OCI-LY7 (cell line): ENCODE data around the gene SEC14L5. TPM values are rescaled to one million over a fixed set of nuclear protein-coding genes. Genes with fewer than 3 reads are reported as not detected.

Experiments used
- BruUV-seq: library from RNA; stranded (reverse); fragments of 400-500 nt; replicated peaks from 2 replicates; lab custom pipeline; 2021; lab: Mats Ljungman, UMichigan
- CTCF ChIA-PET: fragments of 300-600 bp; sonication (Branson Sonifier 250); formaldehyde crosslinking; loops from one replicate; lab custom pipeline; 2022; ENCODE audit warnings: antibody characterized with exemption; ENCODE audit not compliant: unreplicated experiment; lab: Charles Lee
- POLR2A ChIA-PET: fragments of 300-600 bp; sonication (Branson Sonifier 250); formaldehyde crosslinking; loops from one replicate; lab custom pipeline; 2022; ENCODE audit warnings: antibody characterized with exemption; lab: Charles Lee
- DNase-seq: peaks from one replicate; pipeline ENCODE4 v3.0.0-alpha.2; 2015; ENCODE audit warnings: low spot score
- H2AFZ ChIP-seq: fragments of 200-600 bp; sonication (generic), shearing (Covaris generic); 2 replicates; pipeline ENCODE4 v1.6.1; 2014; ENCODE audit warnings: mild to moderate bottlenecking, antibody characterized with exemption, low read length, moderate library complexity
- H3K27ac ChIP-seq: fragments of 200-600 bp; sonication (generic); 2 replicates; pipeline ENCODE4 v1.5.1; 2014; ENCODE audit warnings: mixed run types, low read depth, mild to moderate bottlenecking, moderate library complexity, low read length, inconsistent platforms; ENCODE audit not compliant: poor library complexity, severe bottlenecking
- H3K36me3 ChIP-seq: fragments of 200-600 bp; sonication (generic); 2 replicates; pipeline ENCODE4 v1.6.1; 2014; ENCODE audit warnings: mild to moderate bottlenecking, antibody characterized with exemption, low read length, moderate library complexity, mixed read lengths; ENCODE audit not compliant: insufficient read depth
- H3K4me1 ChIP-seq: fragments of 200-600 bp; sonication (generic); 2 replicates; pipeline ENCODE4 v1.5.1; 2014; ENCODE audit warnings: mild to moderate bottlenecking, low read length; ENCODE audit not compliant: insufficient read depth, poor library complexity, severe bottlenecking
- H3K4me2 ChIP-seq: fragments of 200-600 bp; sonication (generic); 2 replicates; pipeline ENCODE4 v1.6.1; 2014; ENCODE audit warnings: mild to moderate bottlenecking, low read length
- H3K4me3 ChIP-seq: fragments of 200-600 bp; sonication (generic); 2 replicates; pipeline ENCODE4 v1.5.1; 2014; ENCODE audit warnings: mild to moderate bottlenecking, low read depth, low read length; ENCODE audit not compliant: poor library complexity, severe bottlenecking
- H3K79me2 ChIP-seq: fragments of 200-600 bp; sonication (generic); 2 replicates; pipeline ENCODE4 v1.6.1; 2016; ENCODE audit warnings: low read depth, mild to moderate bottlenecking, low read length, moderate library complexity, mixed read lengths; ENCODE audit not compliant: insufficient read depth
- H3K9me2 ChIP-seq: fragments of 200-600 bp; sonication (generic); 2 replicates; pipeline ENCODE4 v1.6.1; 2016; ENCODE audit warnings: mild to moderate bottlenecking, low read length, mixed read lengths; ENCODE audit not compliant: insufficient read depth
- H3K9me3 ChIP-seq: fragments of 200-600 bp; sonication (generic); 2 replicates; pipeline ENCODE4 v1.6.1; 2014; ENCODE audit warnings: mild to moderate bottlenecking, mixed run types, low read length, mixed read lengths
- H4K20me1 ChIP-seq: fragments of 200-600 bp; sonication (generic); 2 replicates; pipeline ENCODE4 v1.6.1; 2014; ENCODE audit warnings: mild to moderate bottlenecking, antibody characterized with exemption, low read length, moderate library complexity, mixed read lengths; ENCODE audit not compliant: insufficient read depth
- CTCF ChIP-seq: fragments of 200-600 bp; sonication (generic); conservative IDR thresholded peaks from 2 replicates; pipeline ENCODE4 v1.5.1; 2014; ENCODE audit warnings: mild to moderate bottlenecking, antibody characterized with exemption, low read length, moderate library complexity, mixed read lengths
- EZH2phosphoT487 ChIP-seq: fragments of 200-600 bp; sonication (generic); IDR thresholded peaks from 2 replicates; pipeline ENCODE4 v1.6.1; 2018; ENCODE audit warnings: low read depth, borderline replicate concordance, mild to moderate bottlenecking, mixed run types, antibody characterized with exemption, low read length, moderate library complexity, mixed read lengths
- intact Hi-C: fragments of 100-400 bp; cut with micrococcal nuclease; formaldehyde crosslinking; loops from one replicate; pipeline ENCODE4 v1.10.0; 2022; ENCODE audit not compliant: unreplicated experiment
- total RNA-seq, 2 experiments: library from RNA; depleted of rRNA in 1 of 2; stranded (reverse); fragments of >200 nt in 1 of 2; shearing (Covaris generic) in 1 of 2; gene quantifications; 2 replicates each; pipeline ENCODE4 v1.2.3, GENCODE V29; 2014 to 2022

The SEC14L5 gene
- total RNA-seq, 2 experiments from 2014 or later = not detected

- no peak overlapping the region for H3K4me3 ChIP-seq
- TF ChIP-seq EZH2phosphoT487 = no peak
- TF ChIP-seq CTCF = no peak
- BruUV-seq = no TSS peak
- POLR2A ChIA-PET = no interaction called here
- no peaks in the 10 kb centered on the region for H3K9me2 ChIP-seq
- H3K27ac ChIP-seq = no peak overlapping the region
- no peak overlapping the region for H2AFZ ChIP-seq
- CTCF ChIA-PET = interaction anchor here (0.6 kb wide), 1 partner anchor 18 kb away, joined by 5 read pairs; no protein-coding TSS in a partner anchor
- no peaks in the 10 kb centered on the region for H3K9me3 ChIP-seq
- no peak for DNase-seq
- H3K36me3 ChIP-seq = no peaks in the 10 kb centered on the region
- H3K4me2 ChIP-seq = no peak overlapping the region
- H3K4me1 ChIP-seq = no peaks in the 10 kb centered on the region
- H4K20me1 ChIP-seq = no peaks in the 10 kb centered on the region
- no peaks in the 10 kb centered on the region for H3K79me2 ChIP-seq
- intact Hi-C loops = no loop called here
Measured at GRCh38 chr16:5054876-5055865, 97.0 kb downstream of the SEC14L5 start.

GRCh38 chr16:5056352-5056751 lies 98.2 kb downstream of the SEC14L5 start:
- H3K27ac ChIP-seq = no peak overlapping the region
- no peaks in the 10 kb centered on the region for H3K36me3 ChIP-seq
- ChIA-PET CTCF (no interaction called here), POLR2A (no interaction called here)
- TF ChIP-seq CTCF (peak; percentile 78), EZH2phosphoT487 (no peak)
- no peaks in the 10 kb centered on the region for H3K9me3 ChIP-seq
- BruUV-seq = no TSS peak
- H3K4me1 ChIP-seq = no peaks in the 10 kb centered on the region
- DNase-seq = peak; percentile 45
- H3K79me2 ChIP-seq = no peaks in the 10 kb centered on the region
- H3K4me2 ChIP-seq = no peak overlapping the region
- intact Hi-C loops = loop anchor here (1.0 kb wide), 1 partner anchor 36 kb away; no protein-coding TSS in a partner anchor
- no peak overlapping the region for H3K4me3 ChIP-seq
- no peaks in the 10 kb centered on the region for H4K20me1 ChIP-seq
- H2AFZ ChIP-seq = no peak overlapping the region
- no peaks in the 10 kb centered on the region for H3K9me2 ChIP-seq

- H2AFZ ChIP-seq = no peak overlapping the region
- no peaks in the 10 kb centered on the region for H3K9me3 ChIP-seq
- no TSS peak for BruUV-seq
- no peaks in the 10 kb centered on the region for H3K4me1 ChIP-seq
- no peak for DNase-seq
- H3K79me2 ChIP-seq = no peaks in the 10 kb centered on the region
- H3K4me3 ChIP-seq = no peak overlapping the region
- intact Hi-C loops = no loop called here
- ChIA-PET POLR2A (no interaction called here), CTCF (no interaction called here)
- H3K4me2 ChIP-seq = no peak overlapping the region
- no peaks in the 10 kb centered on the region for H4K20me1 ChIP-seq
- no peak overlapping the region for H3K27ac ChIP-seq
- H3K36me3 ChIP-seq = no peaks in the 10 kb centered on the region
- TF ChIP-seq EZH2phosphoT487 = no peak
- H3K9me2 ChIP-seq = no peaks in the 10 kb centered on the region
Measured at GRCh38 chr16:5058476-5058875, 100.3 kb downstream of the SEC14L5 start.
